Right lobe of liver (tissue), 4 donors: ENCODE data around the gene MED25.

Experiments used
- CTCF ChIP-seq, 4 donors: fragments of 200-600 bp in 3 of 4; fragments of 450-650 bp in 1 of 4; IDR thresholded peaks; one replicate each; pipeline versions ENCODE4 v1.5.1 to v1.8.0; 2016 to 2022; ENCODE audit warnings: antibody characterized with exemption in 4 of 4, mild to moderate bottlenecking in 2 of 4
- POLR2A ChIP-seq: fragments of 450-650 bp; IDR thresholded peaks from one replicate; pipeline ENCODE4 v1.6.1; 2017; ENCODE audit warnings: antibody characterized with exemption, mild to moderate bottlenecking
- donor health status: DM: no; HTN: no; CAD: no.
- donor health status: DM: no; HTN: no; CAD: no.
- donor health status: DM: no; HTN: yes; CAD: no.

- TF ChIP-seq CTCF (IDR thresholded peaks at IDR 0.05) (no peak), POLR2A (no peak)
Observed at GRCh38 chr19:49879243-49879963, 61.3 kb downstream of the MED25 start.
